HEK293T (cell line): Measurements from ENCODE around the gene P2RY2.

ENCODE experiments used
- BHLHE40 ChIP-seq: fragments of 450-650 bp; IDR thresholded peaks from 2 replicates; pipeline ENCODE4 v1.6.1; 2016; ENCODE audit warnings: mild to moderate bottlenecking, moderate library complexity, borderline replicate concordance
- L3MBTL2 ChIP-seq: fragments of 450-650 bp; conservative IDR thresholded peaks from 2 replicates; pipeline ENCODE4 v1.6.1; 2016; ENCODE audit warnings: mild to moderate bottlenecking
- TARDBP ChIP-seq: fragments of 450-650 bp; IDR thresholded peaks from 2 replicates; pipeline ENCODE4 v1.6.1; 2016
- ZNF384 ChIP-seq: fragments of 450-650 bp; IDR thresholded peaks from 2 replicates; pipeline ENCODE4 v1.6.1; 2016

DNA sequence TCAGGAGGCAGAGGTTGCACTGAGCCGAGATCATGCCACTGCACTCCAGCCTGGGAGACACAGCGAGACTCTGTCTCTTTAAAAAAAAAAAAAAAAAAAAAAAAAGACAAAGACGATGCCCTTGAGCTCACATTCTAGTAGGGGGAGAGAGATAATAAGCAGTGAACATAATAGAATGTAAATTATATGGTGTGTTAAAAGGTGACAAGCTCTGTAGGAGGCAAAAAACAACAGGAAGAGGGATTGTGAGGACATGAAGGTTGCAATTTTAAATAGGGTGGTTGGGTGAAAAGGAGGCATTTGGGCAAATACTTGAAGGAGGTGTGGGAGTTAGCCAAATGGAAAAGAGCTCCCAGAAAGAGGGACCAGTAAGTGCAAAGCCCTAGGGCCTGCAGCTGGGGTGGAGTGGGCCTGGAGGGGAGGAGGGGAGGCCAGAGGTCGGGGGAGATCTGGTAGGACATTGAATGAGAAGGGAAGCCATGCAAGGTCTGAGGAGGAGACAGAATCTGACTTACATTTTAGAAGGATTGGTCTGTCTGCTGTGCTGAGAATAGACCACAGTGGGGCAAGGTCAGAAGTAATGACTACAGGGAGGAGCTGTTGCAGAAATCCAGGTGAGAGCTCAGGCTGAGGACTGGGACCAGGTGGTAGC lies 26.6 kb downstream of the P2RY2 start:
- TF ChIP-seq BHLHE40 = no peak
- TF ChIP-seq TARDBP = no peak
- no peak for TF ChIP-seq L3MBTL2
- no peak for TF ChIP-seq ZNF384
